HepG2 (cell line): ENCODE measurements around the gene FAM174C. TPM values are rescaled to one million over a fixed set of nuclear protein-coding genes. Genes with fewer than 3 reads are reported as not detected.
A peak's percentile ranks its signal among the peaks of the same experiment; 100 is the strongest.

ENCODE experiments used
- CENPBD1 ChIP-seq: sonication (generic); formaldehyde crosslinking; IDR thresholded peaks from 2 replicates; pipeline ENCODE4 v1.8.0; 2022; ENCODE audit warnings: missing genetic modification reagents, low read depth, mild to moderate bottlenecking, borderline replicate concordance
- ELF1 ChIP-seq: sonication (generic); formaldehyde crosslinking; IDR thresholded peaks from 2 replicates; pipeline ENCODE4 v1.4.0; 2020; ENCODE audit warnings: missing genetic modification reagents
- FOSL2 ChIP-seq: sonication (generic); formaldehyde crosslinking; IDR thresholded peaks from 2 replicates; pipeline ENCODE4 v1.4.0; 2020; ENCODE audit warnings: missing genetic modification reagents
- HDAC6 ChIP-seq: fragments of 200-600 bp; sonication (generic); IDR thresholded peaks from 2 replicates; pipeline ENCODE4 v1.7.0; 2017; ENCODE audit warnings: mild to moderate bottlenecking, antibody characterized with exemption, low read length, low read depth
- KDM6A ChIP-seq: IDR thresholded peaks from 2 replicates; pipeline ENCODE4 v1.6.1; 2016; ENCODE audit warnings: low read depth
- MEIS2 ChIP-seq: sonication (generic); formaldehyde crosslinking; IDR thresholded peaks from 2 replicates; pipeline ENCODE4 v1.9.0; 2021; ENCODE audit warnings: mild to moderate bottlenecking, missing genetic modification reagents
- MZF1 ChIP-seq: sonication (generic); formaldehyde crosslinking; IDR thresholded peaks from 2 replicates; pipeline ENCODE4 v1.8.1; 2023; ENCODE audit warnings: mild to moderate bottlenecking, missing genetic modification reagents, borderline replicate concordance
- RXRB ChIP-seq: IDR thresholded peaks from 2 replicates; pipeline ENCODE4 v1.6.1; 2016; ENCODE audit warnings: borderline replicate concordance, missing genetic modification reagents, missing compliant biosample characterization
- SIN3A ChIP-seq: IDR thresholded peaks from 2 replicates; pipeline ENCODE4 v1.6.1; 2011; ENCODE audit warnings: low read depth, mild to moderate bottlenecking, control low read depth, low read length, borderline replicate concordance
- SOX5 ChIP-seq: IDR thresholded peaks from 2 replicates; pipeline ENCODE4 v1.6.1; 2016; ENCODE audit warnings: borderline replicate concordance
- SP2 ChIP-seq: sonication (generic); formaldehyde crosslinking; IDR thresholded peaks from 2 replicates; pipeline ENCODE4 v1.5.1; 2020; ENCODE audit warnings: mild to moderate bottlenecking, missing genetic modification reagents
- TCF12 ChIP-seq, 2 experiments: fragments of 450-650 bp in 1 of 2; sonication (generic) in 1 of 2; formaldehyde crosslinking in 1 of 2; IDR thresholded peaks; 2 replicates each; pipeline versions ENCODE4 v1.6.1 to v1.8.0; 2017 to 2022; ENCODE audit warnings: antibody characterized with exemption in 1 of 2, mild to moderate bottlenecking in 1 of 2, missing genetic modification reagents in 1 of 2, moderate library complexity in 1 of 2
- ZBTB25 ChIP-seq: IDR thresholded peaks from 2 replicates; pipeline ENCODE4 v1.6.1; 2018; ENCODE audit warnings: missing genetic modification reagents
- ZBTB38 ChIP-seq: sonication (generic); formaldehyde crosslinking; IDR thresholded peaks from 2 replicates; pipeline ENCODE4 v1.5.1; 2020; ENCODE audit warnings: mild to moderate bottlenecking, missing genetic modification reagents
- ZC3H4 ChIP-seq: sonication (generic); formaldehyde crosslinking; IDR thresholded peaks from 2 replicates; pipeline ENCODE4 v1.4.0; 2020; ENCODE audit warnings: missing genetic modification reagents, borderline replicate concordance
- ZNF253 ChIP-seq: sonication (generic); formaldehyde crosslinking; IDR thresholded peaks from 2 replicates; pipeline ENCODE4 v1.8.0; 2022; ENCODE audit warnings: mild to moderate bottlenecking, missing genetic modification reagents, borderline replicate concordance
- ZNF329 ChIP-seq: sonication (generic); formaldehyde crosslinking; IDR thresholded peaks from 2 replicates; pipeline ENCODE4 v1.9.0; 2021; ENCODE audit warnings: low read depth, mild to moderate bottlenecking, missing genetic modification reagents
- ZNF451 ChIP-seq: sonication (generic); formaldehyde crosslinking; IDR thresholded peaks from 2 replicates; pipeline ENCODE4 v1.5.0; 2020; ENCODE audit warnings: mild to moderate bottlenecking, missing genetic modification reagents
- ZNF468 ChIP-seq: sonication (generic); formaldehyde crosslinking; IDR thresholded peaks from 2 replicates; pipeline ENCODE4 v1.8.0; 2022; ENCODE audit warnings: mild to moderate bottlenecking, moderate library complexity, missing genetic modification reagents
- ZNF572 ChIP-seq: sonication (generic); formaldehyde crosslinking; IDR thresholded peaks from 2 replicates; pipeline ENCODE4 v1.5.1; 2020; ENCODE audit warnings: mild to moderate bottlenecking, missing genetic modification reagents
- ZNF598 ChIP-seq: sonication (generic); formaldehyde crosslinking; IDR thresholded peaks from 2 replicates; pipeline ENCODE4 v1.5.1; 2020; ENCODE audit warnings: mild to moderate bottlenecking, missing genetic modification reagents, borderline replicate concordance
- ZNF674 ChIP-seq: sonication (generic); formaldehyde crosslinking; IDR thresholded peaks from 2 replicates; pipeline ENCODE4 v1.5.0; 2020; ENCODE audit warnings: low read depth, mild to moderate bottlenecking, missing genetic modification reagents
- ZNF713 ChIP-seq: sonication (generic); formaldehyde crosslinking; IDR thresholded peaks from 2 replicates; pipeline ENCODE4 v1.4.0; 2020; ENCODE audit warnings: mild to moderate bottlenecking, missing genetic modification reagents
- polyA plus RNA-seq, 8 experiments: library from polyadenylated mRNA; depleted of rRNA in 3 of 8; stranded (reverse) in 7 of 8; unstranded in 1 of 8; fragments of >200 nt; fragmentation: Illumina TruSeq in 4 of 8; extraction: Trizol in 4 of 8; gene quantifications; 2 replicates each; pipeline versions ENCODE4 v1.2.1 to v1.2.3, GENCODE V29; 2011 to 2016; ENCODE audit warnings: low read depth in 4 of 8, missing spikeins in 1 of 8, mixed read lengths in 1 of 8; ENCODE audit not compliant: insufficient read depth in 1 of 8
- total RNA-seq, 5 experiments: library from RNA; depleted of rRNA; stranded (reverse); fragments of >200 nt; fragmentation: Illumina TruSeq; extraction: Trizol; gene quantifications; 2 replicates each; pipeline ENCODE4 v1.2.3, GENCODE V29; 2016; ENCODE audit warnings: low read depth in 1 of 5
- TF ChIP-seq, protein P1 (sequence below): sonication (generic); formaldehyde crosslinking; IDR thresholded peaks from 2 replicates; pipeline ENCODE4 v1.5.0; 2020; ENCODE audit warnings: mild to moderate bottlenecking, missing genetic modification reagents
- TF ChIP-seq, protein P2 (sequence below): sonication (generic); formaldehyde crosslinking; IDR thresholded peaks from 2 replicates; pipeline ENCODE4 v1.4.0; 2020; ENCODE audit warnings: missing genetic modification reagents

Gene FAM174C
- total and polyA plus RNA-seq, 2 of the 13 experiments (the other 11 are each of a cell fraction or from before 2014, with no cell fraction given): 19.5 to 31.3 TPM

DNA sequence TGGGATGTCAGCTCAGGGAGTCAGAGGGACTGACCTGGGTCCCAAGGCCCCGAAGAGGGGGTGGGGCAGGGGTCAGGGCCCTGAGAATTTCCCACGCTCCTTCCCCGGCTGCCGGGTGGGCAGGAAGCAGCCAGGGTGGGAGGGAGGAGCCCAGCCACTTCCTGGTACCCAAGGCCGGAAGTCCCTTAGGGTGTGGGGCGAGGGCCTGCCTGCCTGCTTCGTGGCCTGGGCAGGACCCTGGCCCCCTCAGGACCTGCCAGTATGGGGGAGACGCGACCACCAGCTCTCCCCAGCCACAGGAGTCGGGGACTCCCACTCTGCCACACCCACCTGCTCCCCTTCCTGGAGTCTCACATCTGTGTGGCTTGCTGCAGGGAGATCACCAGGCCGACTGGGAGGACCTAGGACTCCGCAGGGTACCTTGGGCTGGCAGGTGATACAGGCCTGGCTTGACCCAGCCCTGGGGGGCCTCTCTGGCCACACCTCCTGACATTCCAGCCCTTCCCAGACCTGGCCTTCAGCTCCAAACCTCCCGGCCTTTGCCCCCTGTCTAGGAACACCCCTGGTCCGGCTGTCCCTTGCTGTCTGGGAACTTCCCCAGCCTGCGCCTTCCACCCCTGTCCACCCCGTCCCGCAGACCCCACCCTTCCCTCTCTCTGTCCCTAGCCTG lies 16.0 kb upstream of the FAM174C start (continued):
- TF ChIP-seq TCF12 (IDR thresholded peaks at IDR 0.05): no peak
- TF ChIP-seq TCF12 (CRISPR knock-in tag; IDR thresholded peaks at IDR 0.05): 0 out of 2 replicates have a peak, but pooled peaks have one; percentile 57
- peak; percentile 86; the same call in 1 of the 2 replicates for TF ChIP-seq MZF1 (CRISPR knock-in tag)
- TF ChIP-seq ZNF598: peak; percentile 81; the same call in 1 of the 2 replicates
- TF ChIP-seq ZBTB38: peak; percentile 53; the same call in 1 of the 2 replicates
- TF ChIP-seq, protein P1, sequence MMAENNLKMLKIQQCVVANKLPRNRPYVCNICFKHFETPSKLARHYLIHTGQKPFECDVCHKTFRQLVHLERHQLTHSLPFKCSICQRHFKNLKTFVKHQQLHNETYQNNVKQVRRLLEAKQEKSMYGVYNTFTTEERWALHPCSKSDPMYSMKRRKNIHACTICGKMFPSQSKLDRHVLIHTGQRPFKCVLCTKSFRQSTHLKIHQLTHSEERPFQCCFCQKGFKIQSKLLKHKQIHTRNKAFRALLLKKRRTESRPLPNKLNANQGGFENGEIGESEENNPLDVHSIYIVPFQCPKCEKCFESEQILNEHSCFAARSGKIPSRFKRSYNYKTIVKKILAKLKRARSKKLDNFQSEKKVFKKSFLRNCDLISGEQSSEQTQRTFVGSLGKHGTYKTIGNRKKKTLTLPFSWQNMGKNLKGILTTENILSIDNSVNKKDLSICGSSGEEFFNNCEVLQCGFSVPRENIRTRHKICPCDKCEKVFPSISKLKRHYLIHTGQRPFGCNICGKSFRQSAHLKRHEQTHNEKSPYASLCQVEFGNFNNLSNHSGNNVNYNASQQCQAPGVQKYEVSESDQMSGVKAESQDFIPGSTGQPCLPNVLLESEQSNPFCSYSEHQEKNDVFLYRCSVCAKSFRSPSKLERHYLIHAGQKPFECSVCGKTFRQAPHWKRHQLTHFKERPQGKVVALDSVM (CRISPR knock-in tag): peak; percentile 74
- no peak; the same call in 1 of the 2 replicates for TF ChIP-seq ZNF451 (CRISPR knock-in tag)
- peak; percentile 69; the same call in 1 of the 2 replicates for TF ChIP-seq MEIS2
- no peak for TF ChIP-seq ZNF674
- peak; percentile 78; the same call in 1 of the 2 replicates for TF ChIP-seq SIN3A
- TF ChIP-seq SP2: 0 out of 2 replicates have a peak, but pooled peaks have one; percentile 67
- TF ChIP-seq ZNF572: peak; percentile 44; the same call in 1 of the 2 replicates
- TF ChIP-seq ELF1: peak; percentile 97
- peak; percentile 69 for TF ChIP-seq KDM6A (CRISPR knock-in tag)
- TF ChIP-seq ZNF713 (CRISPR knock-in tag): no peak
- peak; percentile 94 for TF ChIP-seq ZNF253 (CRISPR knock-in tag)
- peak; percentile 90 for TF ChIP-seq RXRB
- no peak for TF ChIP-seq CENPBD1 (CRISPR knock-in tag)
- peak; percentile 93; the same call in 1 of the 2 replicates for TF ChIP-seq ZC3H4 (CRISPR knock-in tag)
- peak; percentile 96 for TF ChIP-seq ZNF329 (CRISPR knock-in tag)
- TF ChIP-seq FOSL2: peak; percentile 59; the same call in 1 of the 2 replicates
- TF ChIP-seq HDAC6: no peak
- TF ChIP-seq, protein P2, sequence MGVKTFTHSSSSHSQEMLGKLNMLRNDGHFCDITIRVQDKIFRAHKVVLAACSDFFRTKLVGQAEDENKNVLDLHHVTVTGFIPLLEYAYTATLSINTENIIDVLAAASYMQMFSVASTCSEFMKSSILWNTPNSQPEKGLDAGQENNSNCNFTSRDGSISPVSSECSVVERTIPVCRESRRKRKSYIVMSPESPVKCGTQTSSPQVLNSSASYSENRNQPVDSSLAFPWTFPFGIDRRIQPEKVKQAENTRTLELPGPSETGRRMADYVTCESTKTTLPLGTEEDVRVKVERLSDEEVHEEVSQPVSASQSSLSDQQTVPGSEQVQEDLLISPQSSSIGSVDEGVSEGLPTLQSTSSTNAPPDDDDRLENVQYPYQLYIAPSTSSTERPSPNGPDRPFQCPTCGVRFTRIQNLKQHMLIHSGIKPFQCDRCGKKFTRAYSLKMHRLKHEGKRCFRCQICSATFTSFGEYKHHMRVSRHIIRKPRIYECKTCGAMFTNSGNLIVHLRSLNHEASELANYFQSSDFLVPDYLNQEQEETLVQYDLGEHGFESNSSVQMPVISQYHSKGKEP: no peak
- TF ChIP-seq ZNF468: peak; percentile 88; the same call in 1 of the 2 replicates
- TF ChIP-seq SOX5 (CRISPR knock-in tag): peak; percentile 47; the same call in 1 of the 2 replicates
- peak; percentile 48; the same call in 1 of the 2 replicates for TF ChIP-seq ZBTB25 (CRISPR knock-in tag)
